GM18526 (cell line): Measurements from ENCODE around the gene LAGE3.

Source experiments
- POLR2A ChIP-seq: IDR thresholded peaks from 3 replicates; pipeline ENCODE4 v1.6.1; 2011; ENCODE audit not compliant: insufficient read length; ENCODE audit errors: extremely low read depth

The LAGE3 gene

GRCh38 chrX:154436983-154437752 lies 41.9 kb downstream of the LAGE3 start, which contains the start of gene GDI1:
Gene GDI1, plus strand, starts transcription at chrX:154437154. Its CDS starts 101 bp downstream, at chrX:154437255.
- TF ChIP-seq POLR2A, result peak; percentile 27

- no peak for TF ChIP-seq POLR2A
These were observed 42.6 kb downstream of the LAGE3 start for GRCh38 chrX:154436374-154436982.

GRCh38 chrX:154435171-154435733 lies 43.8 kb downstream of the LAGE3 start:
- TF ChIP-seq POLR2A, result no peak

- no peak for TF ChIP-seq POLR2A
These were observed 44.5 kb downstream of the LAGE3 start for GRCh38 chrX:154434394-154435168.

- TF ChIP-seq POLR2A, result no peak
These were observed 45.5 kb downstream of the LAGE3 start for GRCh38 chrX:154433605-154434004.

GRCh38 chrX:154432210-154432609 lies 46.9 kb downstream of the LAGE3 start:
- no peak for TF ChIP-seq POLR2A

GRCh38 chrX:154431341-154431740 lies 47.7 kb downstream of the LAGE3 start:
- TF ChIP-seq POLR2A, result no peak

GRCh38 chrX:154430916-154431315 lies 48.2 kb downstream of the LAGE3 start:
- no peak for TF ChIP-seq POLR2A

- no peak for TF ChIP-seq POLR2A
These were observed 48.6 kb downstream of the LAGE3 start for GRCh38 chrX:154430479-154430878.

- no peak for TF ChIP-seq POLR2A
These were observed 49.4 kb downstream of the LAGE3 start for GRCh38 chrX:154429711-154430110.

GRCh38 chrX:154428176-154429171 lies 50.6 kb downstream of the LAGE3 start, which contains the start of gene ATP6AP1:
Gene ATP6AP1, plus strand, starts transcription at chrX:154428677. Its CDS starts 16 bp downstream, at chrX:154428693.
- peak; percentile 56 for TF ChIP-seq POLR2A
